ENCODE data around the gene SVEP1. TPM values are rescaled to one million over a fixed set of nuclear protein-coding genes. Genes with fewer than 3 reads are reported as not detected.
"Not testable (repeated sequence)": the region's sequence is repeated elsewhere in the genome, so short reads cannot be mapped to it uniquely, and the experiment has no call there.

The SVEP1 gene
- total and polyA plus RNA-seq, 4 donors, result 3.3 to 38.9 (median 19.6) TPM

- Histone ChIP-seq H3K27me3 (ENCODE audit: control insufficient read depth in 3 of 3, insufficient read depth in 3 of 3, low read length in 2 of 3) (no peaks in the 10 kb centered on the region), H3K9ac (ENCODE audit: insufficient read depth in 1 of 2, low read length in 2 of 2) (no peak overlapping the region), H3K9me3 (ENCODE audit: control insufficient read depth in 4 of 4, insufficient read depth in 3 of 4, low read length in 3 of 4) (no peaks in the 10 kb centered on the region), H3K36me3 (ENCODE audit: control insufficient read depth in 4 of 4, insufficient read depth in 4 of 4, low read length in 4 of 4) (no peaks in the 10 kb centered on the region), H3K4me1 (ENCODE audit: control insufficient read depth in 5 of 5, insufficient read depth in 5 of 5, low read length in 5 of 5) (peaks cover 0 to 40% (median 10%) of the 10 kb centered on the region in 5 donors), H3K27ac (ENCODE audit: low read depth in 1 of 2, low read length in 1 of 2) (no peak overlapping the region), H3K4me3 (no peak overlapping the region)
- 74 to 83% methylated on average over 2 of the region's 2 CpGs for WGBS, 2 donors
- DNase-seq (no peak), ATAC-seq (ENCODE audit: insufficient read depth, low FRiP score) (no peak)
- no peak for TF ChIP-seq CTCF (IDR thresholded peaks at IDR 0.05; ENCODE audit: control extremely low read depth, extremely low read depth)
Observed at GRCh38 chr9:110538647-110539041, 40.9 kb downstream of the SVEP1 start.

- H3K9me3 ChIP-seq (ENCODE audit: control insufficient read depth in 4 of 4, insufficient read depth in 3 of 4, low read length in 3 of 4), result no peaks in the 10 kb centered on the region
- TF ChIP-seq CTCF (IDR thresholded peaks at IDR 0.05; ENCODE audit: control extremely low read depth, extremely low read depth), result no peak
- no peak overlapping the region for H3K27ac ChIP-seq (ENCODE audit: low read depth in 1 of 2, low read length in 1 of 2)
- peaks cover 0 to 34% (median 5%) of the 10 kb centered on the region in 5 donors for H3K4me1 ChIP-seq (ENCODE audit: control insufficient read depth in 5 of 5, insufficient read depth in 5 of 5, low read length in 5 of 5)
- DNase-seq (peak in 2 of 3 donors; percentile 66 to 71), ATAC-seq (ENCODE audit: insufficient read depth, low FRiP score) (peak; percentile 27)
- H3K9ac ChIP-seq (ENCODE audit: insufficient read depth in 1 of 2, low read length in 2 of 2), result no peak overlapping the region
- H3K36me3 ChIP-seq (ENCODE audit: control insufficient read depth in 4 of 4, insufficient read depth in 4 of 4, low read length in 4 of 4), result peaks cover 0 to 3% (median 0%) of the 10 kb centered on the region in 4 donors
- no peak overlapping the region for H3K4me3 ChIP-seq
- H3K27me3 ChIP-seq (ENCODE audit: control insufficient read depth in 3 of 3, insufficient read depth in 3 of 3, low read length in 2 of 3), result no peaks in the 10 kb centered on the region
- 24 to 35% methylated on average over 4 of the region's 4 CpGs for WGBS, 2 donors
Observed at GRCh38 chr9:110537841-110538646, 41.5 kb downstream of the SVEP1 start.

- DNase-seq (peak in 2 of 3 donors; percentile 90 to 92), ATAC-seq (ENCODE audit: insufficient read depth, low FRiP score) (peak; percentile 41)
- H3K4me1 ChIP-seq (ENCODE audit: control insufficient read depth in 5 of 5, insufficient read depth in 5 of 5, low read length in 5 of 5), result peaks cover 0 to 26% (median 4%) of the 10 kb centered on the region in 5 donors
- no peak overlapping the region for H3K4me3 ChIP-seq
- WGBS, 2 donors, result 48 to 65% methylated on average over 4 of the region's 4 CpGs
- H3K9me3 ChIP-seq (ENCODE audit: control insufficient read depth in 4 of 4, insufficient read depth in 3 of 4, low read length in 3 of 4), result no peaks in the 10 kb centered on the region
- no peak for TF ChIP-seq CTCF (IDR thresholded peaks at IDR 0.05; ENCODE audit: control extremely low read depth, extremely low read depth)
- no peaks in the 10 kb centered on the region for H3K27me3 ChIP-seq (ENCODE audit: control insufficient read depth in 3 of 3, insufficient read depth in 3 of 3, low read length in 2 of 3)
- H3K27ac ChIP-seq (ENCODE audit: low read depth in 1 of 2, low read length in 1 of 2), result no peak overlapping the region
- H3K36me3 ChIP-seq (ENCODE audit: control insufficient read depth in 4 of 4, insufficient read depth in 4 of 4, low read length in 4 of 4), result peaks cover 0 to 3% (median 0%) of the 10 kb centered on the region in 4 donors
- no peak overlapping the region for H3K9ac ChIP-seq (ENCODE audit: insufficient read depth in 1 of 2, low read length in 2 of 2)
Observed at GRCh38 chr9:110536822-110537221, 42.7 kb downstream of the SVEP1 start.

- WGBS, 2 donors, result 80 to 88% methylated on average over 4 of the region's 4 CpGs
- H3K27me3 ChIP-seq (ENCODE audit: control insufficient read depth in 3 of 3, insufficient read depth in 3 of 3, low read length in 2 of 3); H3K27ac ChIP-seq (ENCODE audit: low read depth in 1 of 2, low read length in 1 of 2); H3K9ac ChIP-seq (ENCODE audit: insufficient read depth in 1 of 2, low read length in 2 of 2); H3K36me3 ChIP-seq (ENCODE audit: control insufficient read depth in 4 of 4, insufficient read depth in 4 of 4, low read length in 4 of 4); H3K4me3 ChIP-seq; ATAC-seq (ENCODE audit: insufficient read depth, low FRiP score); DNase-seq; H3K9me3 ChIP-seq (ENCODE audit: control insufficient read depth in 4 of 4, insufficient read depth in 3 of 4, low read length in 3 of 4): not testable (repeated sequence)
- peaks cover 0 to 26% (median 4%) of the 10 kb centered on the region in 5 donors for H3K4me1 ChIP-seq (ENCODE audit: control insufficient read depth in 5 of 5, insufficient read depth in 5 of 5, low read length in 5 of 5)
Observed at GRCh38 chr9:110534162-110534561, 45.4 kb downstream of the SVEP1 start.

All from lung (tissue), 12 donors.